ENCODE data around the gene AMPD3.

- TF ChIP-seq, protein P1, sequence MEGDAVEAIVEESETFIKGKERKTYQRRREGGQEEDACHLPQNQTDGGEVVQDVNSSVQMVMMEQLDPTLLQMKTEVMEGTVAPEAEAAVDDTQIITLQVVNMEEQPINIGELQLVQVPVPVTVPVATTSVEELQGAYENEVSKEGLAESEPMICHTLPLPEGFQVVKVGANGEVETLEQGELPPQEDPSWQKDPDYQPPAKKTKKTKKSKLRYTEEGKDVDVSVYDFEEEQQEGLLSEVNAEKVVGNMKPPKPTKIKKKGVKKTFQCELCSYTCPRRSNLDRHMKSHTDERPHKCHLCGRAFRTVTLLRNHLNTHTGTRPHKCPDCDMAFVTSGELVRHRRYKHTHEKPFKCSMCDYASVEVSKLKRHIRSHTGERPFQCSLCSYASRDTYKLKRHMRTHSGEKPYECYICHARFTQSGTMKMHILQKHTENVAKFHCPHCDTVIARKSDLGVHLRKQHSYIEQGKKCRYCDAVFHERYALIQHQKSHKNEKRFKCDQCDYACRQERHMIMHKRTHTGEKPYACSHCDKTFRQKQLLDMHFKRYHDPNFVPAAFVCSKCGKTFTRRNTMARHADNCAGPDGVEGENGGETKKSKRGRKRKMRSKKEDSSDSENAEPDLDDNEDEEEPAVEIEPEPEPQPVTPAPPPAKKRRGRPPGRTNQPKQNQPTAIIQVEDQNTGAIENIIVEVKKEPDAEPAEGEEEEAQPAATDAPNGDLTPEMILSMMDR (CRISPR knock-in tag; IDR thresholded peaks at IDR 0.05) = no peak
- TF ChIP-seq, protein P2, sequence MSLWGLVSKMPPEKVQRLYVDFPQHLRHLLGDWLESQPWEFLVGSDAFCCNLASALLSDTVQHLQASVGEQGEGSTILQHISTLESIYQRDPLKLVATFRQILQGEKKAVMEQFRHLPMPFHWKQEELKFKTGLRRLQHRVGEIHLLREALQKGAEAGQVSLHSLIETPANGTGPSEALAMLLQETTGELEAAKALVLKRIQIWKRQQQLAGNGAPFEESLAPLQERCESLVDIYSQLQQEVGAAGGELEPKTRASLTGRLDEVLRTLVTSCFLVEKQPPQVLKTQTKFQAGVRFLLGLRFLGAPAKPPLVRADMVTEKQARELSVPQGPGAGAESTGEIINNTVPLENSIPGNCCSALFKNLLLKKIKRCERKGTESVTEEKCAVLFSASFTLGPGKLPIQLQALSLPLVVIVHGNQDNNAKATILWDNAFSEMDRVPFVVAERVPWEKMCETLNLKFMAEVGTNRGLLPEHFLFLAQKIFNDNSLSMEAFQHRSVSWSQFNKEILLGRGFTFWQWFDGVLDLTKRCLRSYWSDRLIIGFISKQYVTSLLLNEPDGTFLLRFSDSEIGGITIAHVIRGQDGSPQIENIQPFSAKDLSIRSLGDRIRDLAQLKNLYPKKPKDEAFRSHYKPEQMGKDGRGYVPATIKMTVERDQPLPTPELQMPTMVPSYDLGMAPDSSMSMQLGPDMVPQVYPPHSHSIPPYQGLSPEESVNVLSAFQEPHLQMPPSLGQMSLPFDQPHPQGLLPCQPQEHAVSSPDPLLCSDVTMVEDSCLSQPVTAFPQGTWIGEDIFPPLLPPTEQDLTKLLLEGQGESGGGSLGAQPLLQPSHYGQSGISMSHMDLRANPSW (CRISPR knock-in tag; IDR thresholded peaks at IDR 0.05; ENCODE audit: borderline replicate concordance) = no peak
- TF ChIP-seq ZNF761 (CRISPR knock-in tag; conservative IDR thresholded peaks at IDR 0.05) (no peak), GFI1 (CRISPR knock-in tag; IDR thresholded peaks at IDR 0.05; ENCODE audit: borderline replicate concordance) (no peak), ZNF263 (CRISPR knock-in tag; IDR thresholded peaks at IDR 0.05) (no peak), SMARCC2 (IDR thresholded peaks at IDR 0.05) (no peak), KDM1A (CRISPR knock-in tag; IDR thresholded peaks at IDR 0.05) (no peak), MYC (CRISPR knock-in tag; IDR thresholded peaks at IDR 0.05; ENCODE audit: borderline replicate concordance) (no peak), ZNF850 (CRISPR knock-in tag; conservative IDR thresholded peaks at IDR 0.05) (no peak), HIVEP1 (CRISPR knock-in tag; IDR thresholded peaks at IDR 0.05) (no peak)
- TF ChIP-seq, protein P3, sequence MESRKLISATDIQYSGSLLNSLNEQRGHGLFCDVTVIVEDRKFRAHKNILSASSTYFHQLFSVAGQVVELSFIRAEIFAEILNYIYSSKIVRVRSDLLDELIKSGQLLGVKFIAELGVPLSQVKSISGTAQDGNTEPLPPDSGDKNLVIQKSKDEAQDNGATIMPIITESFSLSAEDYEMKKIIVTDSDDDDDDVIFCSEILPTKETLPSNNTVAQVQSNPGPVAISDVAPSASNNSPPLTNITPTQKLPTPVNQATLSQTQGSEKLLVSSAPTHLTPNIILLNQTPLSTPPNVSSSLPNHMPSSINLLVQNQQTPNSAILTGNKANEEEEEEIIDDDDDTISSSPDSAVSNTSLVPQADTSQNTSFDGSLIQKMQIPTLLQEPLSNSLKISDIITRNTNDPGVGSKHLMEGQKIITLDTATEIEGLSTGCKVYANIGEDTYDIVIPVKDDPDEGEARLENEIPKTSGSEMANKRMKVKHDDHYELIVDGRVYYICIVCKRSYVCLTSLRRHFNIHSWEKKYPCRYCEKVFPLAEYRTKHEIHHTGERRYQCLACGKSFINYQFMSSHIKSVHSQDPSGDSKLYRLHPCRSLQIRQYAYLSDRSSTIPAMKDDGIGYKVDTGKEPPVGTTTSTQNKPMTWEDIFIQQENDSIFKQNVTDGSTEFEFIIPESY (CRISPR knock-in tag; IDR thresholded peaks at IDR 0.05) = no peak
Measured at GRCh38 chr11:10476342-10476741, 21.3 kb downstream of the AMPD3 start.

Measured in HepG2 (cell line).